Endothelial cell of umbilical vein (primary cell): ENCODE data around the gene SPOUT1. TPM values are rescaled to one million over a fixed set of nuclear protein-coding genes. Genes with fewer than 3 reads are reported as not detected.

Experiments used
- BruUV-seq: library from RNA; stranded (reverse); fragments of 400-500 nt; replicated peaks from 2 replicates; lab custom pipeline; 2021; lab: Mats Ljungman, UMichigan
- CTCF ChIA-PET: fragments of 300-600, 350-600 bp; sonication (Branson Sonifier 250); formaldehyde crosslinking; loops from one replicate; lab custom pipeline; 2021; ENCODE audit warnings: antibody characterized with exemption, inconsistent platforms; lab: Charles Lee
- POLR2A ChIA-PET: fragments of 300-600, 350-600 bp; sonication (Branson Sonifier 250); formaldehyde crosslinking; loops from one replicate; lab custom pipeline; 2021; ENCODE audit warnings: antibody characterized with exemption, inconsistent platforms; lab: Charles Lee
- DNase-seq: peaks from one replicate; pipeline ENCODE4 v3.0.0-alpha.2; 2011; ENCODE audit warnings: low read depth, low spot score
- FAIRE-seq: peaks from 2 replicates; lab custom pipeline; 2011; peaks lifted over from hg19 to GRCh38; lab: Jason Lieb, UNC
- H2AFZ ChIP-seq: 2 replicates; pipeline ENCODE4 v1.6.0; 2012; ENCODE audit warnings: low read depth, low read length, control low read depth, inconsistent platforms
- H3K27ac ChIP-seq: 2 replicates; pipeline ENCODE4 v1.5.1; 2011; ENCODE audit warnings: low read depth, mild to moderate bottlenecking, control low read depth, low read length, moderate library complexity; ENCODE audit not compliant: insufficient read depth
- H3K27me3 ChIP-seq, 2 experiments: 2 replicates each; pipeline versions ENCODE4 v1.6.0 to v1.6.1; 2011; ENCODE audit warnings: low read length in 2 of 2, mixed read lengths in 1 of 2; ENCODE audit not compliant: control insufficient read depth in 2 of 2, insufficient read depth in 2 of 2
- H3K36me3 ChIP-seq, 2 experiments: 2 replicates in 1 of 2; 3 replicates in 1 of 2; pipeline ENCODE4 v1.5.1; 2011; ENCODE audit warnings: low read length in 2 of 2, mild to moderate bottlenecking in 1 of 2, moderate library complexity in 1 of 2; ENCODE audit not compliant: control insufficient read depth in 2 of 2, insufficient read depth in 2 of 2; ENCODE audit errors: extremely low read depth in 1 of 2
- H3K4me1 ChIP-seq: 3 replicates; pipeline ENCODE4 v1.5.1; 2011; ENCODE audit warnings: mild to moderate bottlenecking, low read length; ENCODE audit not compliant: control insufficient read depth, insufficient read depth; ENCODE audit errors: extremely low read depth
- H3K4me2 ChIP-seq: 2 replicates; pipeline ENCODE4 v1.6.1; 2011; ENCODE audit warnings: low read length, control low read depth, mixed read lengths; ENCODE audit not compliant: insufficient read depth
- H3K4me3 ChIP-seq, 3 experiments: fragments of 200-600 bp in 1 of 3; sonication (generic), shearing (Covaris generic) in 1 of 3; replicated peaks in 1 of 3; 2 replicates each; pipeline ENCODE4 v1.5.1; 2011 to 2016; ENCODE audit warnings: control low read depth in 3 of 3, low read length in 3 of 3, mild to moderate bottlenecking in 2 of 3, inconsistent platforms in 1 of 3, low read depth in 1 of 3, moderate library complexity in 1 of 3; ENCODE audit not compliant: insufficient read depth in 1 of 3
- H3K79me2 ChIP-seq: 2 replicates; pipeline ENCODE4 v1.6.0; 2012; ENCODE audit warnings: low read length, inconsistent platforms; ENCODE audit not compliant: control insufficient read depth, insufficient read depth
- H3K9ac ChIP-seq: replicated peaks from 2 replicates; pipeline ENCODE3; 2011; ENCODE audit warnings: low read length, control low read depth; ENCODE audit not compliant: insufficient read depth; ENCODE audit errors: extremely low read depth
- H3K9me1 ChIP-seq: replicated peaks from 3 replicates; pipeline ENCODE4 v1.6.0; 2011; ENCODE audit warnings: mild to moderate bottlenecking, low read length; ENCODE audit not compliant: control insufficient read depth, insufficient read depth; ENCODE audit errors: extremely low read depth
- H3K9me3 ChIP-seq: replicated peaks from 2 replicates; pipeline ENCODE4 v1.5.1; 2012; ENCODE audit warnings: low read length, inconsistent platforms; ENCODE audit not compliant: control insufficient read depth, insufficient read depth
- H4K20me1 ChIP-seq: replicated peaks from 2 replicates; pipeline ENCODE3; 2011; ENCODE audit warnings: mild to moderate bottlenecking, low read length; ENCODE audit not compliant: control insufficient read depth, insufficient read depth; ENCODE audit errors: extremely low read depth
- CTCF ChIP-seq, 2 donors: IDR thresholded peaks; 1 replicate in 1 of 2; 2 replicates in 1 of 2; pipeline ENCODE4 v1.5.1; 2011; ENCODE audit warnings: low read length in 2 of 2, mild to moderate bottlenecking in 2 of 2, moderate library complexity in 2 of 2, control low read depth in 1 of 2, inconsistent platforms in 1 of 2, low read depth in 1 of 2; ENCODE audit not compliant: insufficient read depth in 1 of 2; ENCODE audit errors: extremely low read depth in 1 of 2
- EZH2 ChIP-seq: IDR thresholded peaks from 2 replicates; pipeline ENCODE4 v1.6.1; 2012; ENCODE audit warnings: borderline replicate concordance, low read depth, mild to moderate bottlenecking, moderate library complexity, low read length, inconsistent platforms; ENCODE audit not compliant: severe bottlenecking
- FOS ChIP-seq: IDR thresholded peaks from 2 replicates; pipeline ENCODE4 v1.6.1; 2011; ENCODE audit warnings: mild to moderate bottlenecking, low read length, moderate library complexity, borderline replicate concordance; ENCODE audit not compliant: insufficient read depth
- GATA2 ChIP-seq: IDR thresholded peaks from 2 replicates; pipeline ENCODE4 v1.7.0; 2011; ENCODE audit warnings: low read depth, mild to moderate bottlenecking, moderate library complexity, mixed read lengths, low read length; ENCODE audit not compliant: insufficient read length, insufficient read depth
- JUN ChIP-seq: IDR thresholded peaks from 2 replicates; pipeline ENCODE4 v1.6.1; 2011; ENCODE audit warnings: borderline replicate concordance, low read depth; ENCODE audit not compliant: insufficient read length, insufficient read depth
- MAX ChIP-seq: IDR thresholded peaks from 2 replicates; pipeline ENCODE4 v1.6.1; 2011; ENCODE audit not compliant: insufficient read depth, insufficient read length
- MYC ChIP-seq: IDR thresholded peaks from one replicate; pipeline ENCODE4 v1.6.1; 2011; ENCODE audit warnings: mild to moderate bottlenecking, low read depth, low read length
- POLR2A ChIP-seq: IDR thresholded peaks from 2 replicates; pipeline ENCODE4 v1.6.1; 2012; ENCODE audit warnings: low read depth, mild to moderate bottlenecking, control low read depth, low read length
- POLR2AphosphoS5 ChIP-seq: IDR thresholded peaks from 2 replicates; pipeline ENCODE4 v1.6.1; 2012; ENCODE audit warnings: low read depth, mild to moderate bottlenecking, control low read depth, low read length, moderate library complexity; ENCODE audit not compliant: insufficient read depth
- dilution Hi-C: fragments of 300-500 bp; cut with MboI; formaldehyde crosslinking; loops from one replicate; pipeline ENCODE4 v1.15.0; 2019; ENCODE audit warnings: low sequenced_read_pairs; ENCODE audit not compliant: extremely low pct_ligation_motif_present
- intact Hi-C: fragments of 100-400 bp; cut with micrococcal nuclease; formaldehyde crosslinking; loops from one replicate; pipeline ENCODE4 v1.10.0; 2022
- polyA plus RNA-seq, 4 experiments: library from polyadenylated mRNA; depleted of rRNA in 3 of 4; stranded (reverse) in 3 of 4; unstranded in 1 of 4; fragments of >200 nt; gene quantifications; 2 replicates each; pipeline versions ENCODE4 v1.2.1 to v1.2.3, GENCODE V29; 2011 to 2012; ENCODE audit warnings: missing spikeins in 1 of 4
- total RNA-seq: library from RNA; stranded (reverse); gene quantifications from 2 replicates; pipeline ENCODE4 v1.2.3, GENCODE V29; 2021

Gene SPOUT1
- total and polyA plus RNA-seq, 2 donors (not counting 3 experiments of a cell fraction or from before 2014, with no cell fraction given) = 50.4 to 51.6 TPM

- Histone ChIP-seq H3K9me1 (no peaks in the 10 kb centered on the region), H3K9me3 (no peaks in the 10 kb centered on the region), H3K4me2 (no peak overlapping the region), H4K20me1 (no peaks in the 10 kb centered on the region), H2AFZ (no peak overlapping the region), H3K36me3 (peaks cover 0 to 3% of the 10 kb centered on the region in 2 experiments), H3K27ac (no peak overlapping the region), H3K79me2 (no peaks in the 10 kb centered on the region), H3K9ac (no peak overlapping the region), H3K4me3 (no peak overlapping the region), H3K27me3 (no peaks in the 10 kb centered on the region), H3K4me1 (no peaks in the 10 kb centered on the region)
- intact Hi-C loops = no loop called here
- POLR2A ChIA-PET = interaction anchor here (0.7 kb wide), 1 partner anchor 1775 kb away, joined by 3 read pairs; no protein-coding TSS in a partner anchor
- no peak for FAIRE-seq
- dilution Hi-C loops = no loop called here
- no TSS peak for BruUV-seq
- DNase-seq = no peak
- TF ChIP-seq POLR2AphosphoS5 (no peak), MAX (no peak), FOS (no peak), POLR2A (no peak), MYC (no peak)
- CTCF ChIA-PET = interaction anchor here (0.7 kb wide), 1 partner anchor 13 kb away, joined by 5 read pairs; no protein-coding TSS in a partner anchor
These were observed 10.9 kb upstream of the SPOUT1 start for GRCh38 chr9:128840524-128840923.

- CTCF ChIA-PET = interaction anchor here (1.4 to 1.7 kb wide), 2 partner anchors 14 to 20 kb away, joined by 3 to 7 read pairs; partner anchors contain the start of gene ENDOG
- BruUV-seq = no TSS peak
- Histone ChIP-seq H3K9ac (no peak overlapping the region), H3K27ac (no peak overlapping the region), H3K4me2 (no peak overlapping the region), H3K9me1 (no peaks in the 10 kb centered on the region), H3K36me3 (peaks cover 0 to 3% of the 10 kb centered on the region in 2 experiments), H2AFZ (no peak overlapping the region), H4K20me1 (no peaks in the 10 kb centered on the region), H3K9me3 (no peaks in the 10 kb centered on the region), H3K4me1 (no peaks in the 10 kb centered on the region), H3K4me3 (no peak overlapping the region), H3K27me3 (no peaks in the 10 kb centered on the region), H3K79me2 (no peaks in the 10 kb centered on the region)
- no peak for FAIRE-seq
- no peak for DNase-seq
- TF ChIP-seq POLR2AphosphoS5 (no peak), FOS (no peak), EZH2 (no peak), MYC (no peak), GATA2 (no peak), JUN (no peak), CTCF (IDR thresholded peaks at IDR 0.05; ENCODE audit: extremely low read depth in 1 of 2, insufficient read depth in 1 of 2, low read depth in 1 of 2, low read length in 2 of 2) (no peak), POLR2A (no peak), MAX (no peak)
- dilution Hi-C loops (no loop called here), intact Hi-C loops (no loop called here)
- POLR2A ChIA-PET = no interaction called here
These were observed 8.7 kb upstream of the SPOUT1 start for GRCh38 chr9:128838338-128838737.
